ENCODE data around the gene KRT39. TPM values are rescaled to one million over a fixed set of nuclear protein-coding genes. Genes with fewer than 3 reads are reported as not detected.

The KRT39 gene
- total and polyA plus RNA-seq, 2 of the 8 experiments (the other 6 are each of a cell fraction or from before 2014, with no cell fraction given): not detected

GRCh38 chr17:40932608-40933007 lies 34.1 kb downstream of the KRT39 start:
- H3K4me3 ChIP-seq (ENCODE audit: extremely low read depth in 1 of 4, insufficient read depth in 2 of 4, low read depth in 3 of 4, low read length in 4 of 4): no peak overlapping the region
- no peaks in the 10 kb centered on the region for H3K9me3 ChIP-seq (ENCODE audit: insufficient read depth in 2 of 2, low read depth in 1 of 2, low read length in 1 of 2)
- no peak overlapping the region for H2BK12ac ChIP-seq (ENCODE audit: low read depth, low read length)
- 0 out of 2 replicates have a peak, but pooled peaks cover 2% of the 10 kb centered on the region for H3K23me2 ChIP-seq (ENCODE audit: low read depth, low read length)
- DNase-seq (ENCODE audit: low read depth in 1 of 2, low spot score in 2 of 2) (no peak), FAIRE-seq (no peak)
- H3K4ac ChIP-seq (replicated peaks; ENCODE audit: insufficient read length, low read depth, low read length): no peak overlapping the region
- H3K14ac ChIP-seq (ENCODE audit: insufficient read length): no peak overlapping the region
- 66% methylated on average over 2 of the region's 2 CpGs; no CpG with 5 or more reads in 1 of the 2 experiments for WGBS, 2 experiments (ENCODE audit: extremely low coverage in 1 of 2, insufficient coverage in 1 of 2, insufficient read length in 1 of 2, insufficient replicate concordance in 2 of 2, low coverage in 1 of 2, low lambda C conversion rate in 2 of 2, missing lambda C conversion rate in 1 of 2)
- H2AFZ ChIP-seq (ENCODE audit: low read length): no peak overlapping the region
- H3K4me1 ChIP-seq (replicated peaks in 1 of 4; ENCODE audit: control insufficient read depth in 3 of 4, insufficient read depth in 4 of 4, low read length in 3 of 4): peaks cover 0 to 3% (median 0%) of the 10 kb centered on the region in 4 experiments; a peak in 2 of 7 replicates
- no peak overlapping the region for H4K91ac ChIP-seq (replicated peaks; ENCODE audit: insufficient read length, low read length)
- no peak overlapping the region for H4K8ac ChIP-seq (ENCODE audit: extremely low read depth, insufficient read depth, low read length)
- no peaks in the 10 kb centered on the region for H3K79me1 ChIP-seq (ENCODE audit: low read depth, low read length)
- H2AK5ac ChIP-seq (ENCODE audit: low read depth, low read length): no peak overlapping the region
- H3K18ac ChIP-seq (ENCODE audit: extremely low read depth, low read length): no peak overlapping the region
- H2BK5ac ChIP-seq (ENCODE audit: low read depth, low read length): no peak overlapping the region
- H2BK15ac ChIP-seq (ENCODE audit: low read length): no peak overlapping the region
- H3K4me2 ChIP-seq (ENCODE audit: insufficient read depth in 1 of 2, low read depth in 2 of 2, low read length in 2 of 2): no peak overlapping the region
- no peaks in the 10 kb centered on the region for H3K79me2 ChIP-seq (ENCODE audit: control insufficient read depth in 1 of 2, insufficient read depth in 2 of 2, low read length in 2 of 2)
- H3K27me3 ChIP-seq (replicated peaks in 1 of 4; ENCODE audit: control insufficient read depth in 3 of 4, extremely low read depth in 1 of 4, insufficient read depth in 3 of 4, low read length in 3 of 4): no peaks in the 10 kb centered on the region
- no peaks in the 10 kb centered on the region for H3K36me3 ChIP-seq (ENCODE audit: control insufficient read depth in 2 of 4, insufficient read depth in 4 of 4, low read length in 3 of 4)
- no peak overlapping the region for H3K27ac ChIP-seq (ENCODE audit: low read depth, low read length)
- H2BK20ac ChIP-seq (ENCODE audit: low read length): no peak overlapping the region
- no peaks in the 10 kb centered on the region for H4K20me1 ChIP-seq (replicated peaks in 1 of 2; ENCODE audit: control insufficient read depth in 1 of 2, insufficient read depth in 2 of 2, low read length in 2 of 2)
- ChIA-PET CTCF (ENCODE audit: partially characterized antibody) (interaction anchor here (1.0 to 1.9 kb wide), 5 partner anchors 11 to 616 kb away, joined by 3 to 5 read pairs (median 3); no protein-coding TSS in a partner anchor), POLR2A (ENCODE audit: partially characterized antibody) (no interaction called here)
- H2BK120ac ChIP-seq (replicated peaks; ENCODE audit: low read depth, low read length): no peak overlapping the region
- no peak overlapping the region for H3K23ac ChIP-seq (ENCODE audit: insufficient read length)
- H3K56ac ChIP-seq (replicated peaks; ENCODE audit: insufficient read length, low read depth, low read length): no peak overlapping the region
- H4K5ac ChIP-seq (ENCODE audit: insufficient read length, low read depth, low read length): no peak overlapping the region
- no peak overlapping the region for H3K9ac ChIP-seq (replicated peaks in 1 of 4; ENCODE audit: extremely low read depth in 1 of 4, low read depth in 3 of 4, low read length in 3 of 4)
- TF ChIP-seq BRCA1 (IDR thresholded peaks at IDR 0.05; ENCODE audit: low read depth, low read length): no peak
- no peak for TF ChIP-seq TAF7 (optimal IDR thresholded peaks at IDR 0.05; ENCODE audit: borderline replicate concordance, low read depth, low read length)
- TF ChIP-seq KDM4A (IDR thresholded peaks at IDR 0.05; ENCODE audit: low read depth, low read length, severe bottlenecking): no peak
- TF ChIP-seq HDAC2 (IDR thresholded peaks at IDR 0.05; ENCODE audit: borderline replicate concordance in 1 of 2, low read depth in 2 of 2, low read length in 2 of 2): no peak
- TF ChIP-seq KDM1A (IDR thresholded peaks at IDR 0.05; ENCODE audit: borderline replicate concordance, low read length): no peak
- TF ChIP-seq SIX5 (IDR thresholded peaks at IDR 0.05; ENCODE audit: low read depth, low read length): no peak
- TF ChIP-seq SUZ12 (IDR thresholded peaks at IDR 0.05; ENCODE audit: low read length): no peak
- TF ChIP-seq CBX8 (IDR thresholded peaks at IDR 0.05; ENCODE audit: borderline replicate concordance, low read depth, low read length): no peak
- TF ChIP-seq E2F6 (IDR thresholded peaks at IDR 0.05): no peak
- TF ChIP-seq CBX5 (IDR thresholded peaks at IDR 0.05; ENCODE audit: low read depth, low read length): no peak
- TF ChIP-seq MAFK (IDR thresholded peaks at IDR 0.05; ENCODE audit: low read depth, low read length): no peak
- no peak for TF ChIP-seq CEBPB (IDR thresholded peaks at IDR 0.05; ENCODE audit: low read depth, low read length)
- TF ChIP-seq POLR2A (IDR thresholded peaks at IDR 0.05; ENCODE audit: control extremely low read depth in 1 of 2, low read depth in 2 of 2, low read length in 2 of 2): no peak
